ENCODE data around the gene CELSR2. TPM values are rescaled to one million over a fixed set of nuclear protein-coding genes. Genes with fewer than 3 reads are reported as not detected.

The CELSR2 gene
- polyA plus RNA-seq, 1 donor (not counting 4 experiments of a cell fraction or from before 2014, with no cell fraction given): 7.3 TPM

- dilution Hi-C loops (cut with MboI; ENCODE audit: extremely low pct_ligation_motif_present, low sequenced_read_pairs): no loop called here
- no peaks in the 10 kb centered on the region for H3K27me3 ChIP-seq (ENCODE audit: control insufficient read depth, extremely low read depth, insufficient read depth, low read length)
- H3K36me3 ChIP-seq (ENCODE audit: control insufficient read depth in 2 of 2, extremely low read depth in 1 of 2, insufficient read depth in 2 of 2, low read length in 2 of 2): peaks cover 8 to 14% of the 10 kb centered on the region in 2 experiments
- no peak for DNase-seq (ENCODE audit: low read depth, low spot score)
- no peaks in the 10 kb centered on the region for H3K79me2 ChIP-seq (ENCODE audit: control insufficient read depth, insufficient read depth, low read length)
- no peaks in the 10 kb centered on the region for H3K9me3 ChIP-seq (ENCODE audit: control insufficient read depth, low read depth, low read length)
- no peak overlapping the region for H3K27ac ChIP-seq (ENCODE audit: control insufficient read depth, insufficient read depth, low read length)
- no peaks in the 10 kb centered on the region for H4K20me1 ChIP-seq (ENCODE audit: control insufficient read depth, extremely low read depth, insufficient read depth, low read length)
- H3K4me1 ChIP-seq (ENCODE audit: control insufficient read depth, extremely low read depth, insufficient read depth, low read length): peaks cover 23% of the 10 kb centered on the region
- no peaks in the 10 kb centered on the region for H3K9me1 ChIP-seq (ENCODE audit: control insufficient read depth, extremely low read depth, insufficient read depth, low read length)
- H3K4me3 ChIP-seq (ENCODE audit: control insufficient read depth in 2 of 3, extremely low read depth in 1 of 3, insufficient read depth in 2 of 3, low read depth in 1 of 3, low read length in 3 of 3): no peak overlapping the region
- H3K9ac ChIP-seq (ENCODE audit: control insufficient read depth, extremely low read depth, insufficient read depth, low read length): no peak overlapping the region
- FAIRE-seq: no peak
- H3K4me2 ChIP-seq (ENCODE audit: control insufficient read depth, extremely low read depth, insufficient read depth, low read depth, low read length): no peak overlapping the region
- no peak overlapping the region for H2AFZ ChIP-seq (ENCODE audit: control insufficient read depth, low read length)
- TF ChIP-seq EZH2 (IDR thresholded peaks at IDR 0.05; ENCODE audit: low read length): no peak
- TF ChIP-seq CTCF (optimal IDR thresholded peaks at IDR 0.05 in 1 of 3, IDR thresholded peaks at IDR 0.05 in 1 of 3, conservative IDR thresholded peaks at IDR 0.05 in 1 of 3; ENCODE audit: extremely low read depth in 1 of 3, insufficient read depth in 2 of 3, low read length in 3 of 3): no peak
Measured at GRCh38 chr1:109269212-109269980, 20.1 kb downstream of the CELSR2 start.

- H4K20me1 ChIP-seq (ENCODE audit: control insufficient read depth, extremely low read depth, insufficient read depth, low read length): no peaks in the 10 kb centered on the region
- H2AFZ ChIP-seq (ENCODE audit: control insufficient read depth, low read length): no peak overlapping the region
- no peak overlapping the region for H3K9ac ChIP-seq (ENCODE audit: control insufficient read depth, extremely low read depth, insufficient read depth, low read length)
- no peak for TF ChIP-seq CTCF (optimal IDR thresholded peaks at IDR 0.05 in 1 of 3, IDR thresholded peaks at IDR 0.05 in 1 of 3, conservative IDR thresholded peaks at IDR 0.05 in 1 of 3; ENCODE audit: extremely low read depth in 1 of 3, insufficient read depth in 2 of 3, low read length in 3 of 3)
- TF ChIP-seq EZH2 (IDR thresholded peaks at IDR 0.05; ENCODE audit: low read length): no peak
- no peak overlapping the region for H3K27ac ChIP-seq (ENCODE audit: control insufficient read depth, insufficient read depth, low read length)
- H3K79me2 ChIP-seq (ENCODE audit: control insufficient read depth, insufficient read depth, low read length): no peaks in the 10 kb centered on the region
- no peaks in the 10 kb centered on the region for H3K9me3 ChIP-seq (ENCODE audit: control insufficient read depth, low read depth, low read length)
- no peak overlapping the region for H3K4me2 ChIP-seq (ENCODE audit: control insufficient read depth, extremely low read depth, insufficient read depth, low read depth, low read length)
- H3K36me3 ChIP-seq (ENCODE audit: control insufficient read depth in 2 of 2, extremely low read depth in 1 of 2, insufficient read depth in 2 of 2, low read length in 2 of 2): peaks cover 2 to 9% of the 10 kb centered on the region in 2 experiments
- dilution Hi-C loops (cut with MboI; ENCODE audit: extremely low pct_ligation_motif_present, low sequenced_read_pairs): no loop called here
- no peak for DNase-seq (ENCODE audit: low read depth, low spot score)
- H3K4me1 ChIP-seq (ENCODE audit: control insufficient read depth, extremely low read depth, insufficient read depth, low read length): peaks cover 30% of the 10 kb centered on the region
- no peak overlapping the region for H3K4me3 ChIP-seq (ENCODE audit: control insufficient read depth in 2 of 3, extremely low read depth in 1 of 3, insufficient read depth in 2 of 3, low read depth in 1 of 3, low read length in 3 of 3)
- FAIRE-seq: no peak
- no peaks in the 10 kb centered on the region for H3K27me3 ChIP-seq (ENCODE audit: control insufficient read depth, extremely low read depth, insufficient read depth, low read length)
- H3K9me1 ChIP-seq (ENCODE audit: control insufficient read depth, extremely low read depth, insufficient read depth, low read length): no peaks in the 10 kb centered on the region
Measured at GRCh38 chr1:109269981-109270622, 20.8 kb downstream of the CELSR2 start.

Data from keratinocyte (primary cell).